ENCODE results near the gene SINHCAF.

- TF ChIP-seq CTCF (conservative IDR thresholded peaks at IDR 0.05) (no peak), EZH2 (IDR thresholded peaks at IDR 0.05; ENCODE audit: low read depth) (no peak)
These were observed 47.5 kb downstream of the SINHCAF start for GRCh38 chr12:31278424-31278823.

All from PC-9 (cell line).